ENCODE results near the gene RS1.

The RS1 gene

DNA sequence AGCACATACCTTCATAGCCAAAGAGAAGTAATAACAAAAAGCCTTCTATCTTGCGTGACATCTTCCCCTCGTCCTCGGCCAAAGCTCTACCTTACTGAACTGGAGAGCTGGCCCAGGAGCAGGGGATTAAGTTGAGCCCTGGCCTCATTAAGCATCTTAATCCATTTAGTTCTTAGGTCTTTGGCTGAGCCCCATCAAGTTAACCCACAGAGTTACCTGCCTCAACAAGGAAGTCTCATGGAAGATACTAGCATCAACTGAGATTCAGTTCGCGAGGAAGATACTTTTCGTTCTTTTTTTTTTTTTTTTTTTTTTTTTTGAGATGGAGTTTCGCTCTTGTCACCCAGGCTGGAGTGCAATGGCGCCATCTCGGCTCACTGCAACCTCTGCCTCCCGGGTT is at the start of gene RS1:
TSS of gene RS1 (minus strand) at position 101 of the 400 bp plus-strand sequence. CDS start at position 61, 40 bp downstream.
- H3K4me3 ChIP-seq (ENCODE audit: low read length): no peak within 1 kb of the TSS
- no peak for DNase-seq (ENCODE audit: low read depth, low spot score)
- no CpG with 5 or more reads among the region's 10 CpGs for WGBS (ENCODE audit: insufficient coverage, insufficient read length)

DNA sequence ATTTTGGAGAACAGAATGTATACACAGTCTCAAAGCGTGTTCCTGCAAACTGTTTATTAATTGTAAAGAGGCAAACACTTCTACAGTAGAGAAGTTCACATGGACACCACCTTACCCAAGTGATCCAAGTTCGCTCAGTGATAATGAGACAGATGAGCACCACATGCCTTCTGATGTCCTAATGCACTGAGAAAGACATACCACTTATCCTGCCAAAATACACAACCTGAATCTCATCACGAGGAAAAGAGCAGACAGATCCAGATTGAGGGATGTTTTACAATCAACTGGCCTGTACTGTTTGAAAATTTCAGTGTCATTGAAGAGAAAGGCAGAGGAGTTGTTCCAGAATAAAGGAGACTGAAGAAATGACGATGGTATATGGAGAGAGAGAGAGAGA is 47.9 kb upstream of the RS1 start:
- Histone ChIP-seq H3K4me3 (ENCODE audit: low read length) (no peak overlapping the region), H3K36me3 (ENCODE audit: control insufficient read depth, insufficient read depth, low read length) (no peaks in the 10 kb centered on the region), H3K4me1 (ENCODE audit: control insufficient read depth, insufficient read depth, low read length) (no peaks in the 10 kb centered on the region), H3K9me3 (ENCODE audit: control insufficient read depth, insufficient read depth, low read length) (no peaks in the 10 kb centered on the region), H3K27me3 (ENCODE audit: control insufficient read depth, insufficient read depth, low read length) (no peaks in the 10 kb centered on the region), H3K27ac (ENCODE audit: low read length) (no peak overlapping the region)
- no peak for DNase-seq (ENCODE audit: low read depth, low spot score)
- no CpG with 5 or more reads among the region's 4 CpGs for WGBS (ENCODE audit: insufficient coverage, insufficient read length)

More for the DNA sequence above, at the start of gene RS1:
- Histone ChIP-seq H3K36me3 (ENCODE audit: control insufficient read depth, insufficient read depth, low read length) (no peaks in the 10 kb centered on the region), H3K4me1 (ENCODE audit: control insufficient read depth, insufficient read depth, low read length) (no peaks in the 10 kb centered on the region), H3K27me3 (ENCODE audit: control insufficient read depth, insufficient read depth, low read length) (no peaks in the 10 kb centered on the region), H3K9me3 (ENCODE audit: control insufficient read depth, insufficient read depth, low read length) (no peaks in the 10 kb centered on the region), H3K27ac (ENCODE audit: low read length) (no peak within 1 kb of the TSS)

DNA sequence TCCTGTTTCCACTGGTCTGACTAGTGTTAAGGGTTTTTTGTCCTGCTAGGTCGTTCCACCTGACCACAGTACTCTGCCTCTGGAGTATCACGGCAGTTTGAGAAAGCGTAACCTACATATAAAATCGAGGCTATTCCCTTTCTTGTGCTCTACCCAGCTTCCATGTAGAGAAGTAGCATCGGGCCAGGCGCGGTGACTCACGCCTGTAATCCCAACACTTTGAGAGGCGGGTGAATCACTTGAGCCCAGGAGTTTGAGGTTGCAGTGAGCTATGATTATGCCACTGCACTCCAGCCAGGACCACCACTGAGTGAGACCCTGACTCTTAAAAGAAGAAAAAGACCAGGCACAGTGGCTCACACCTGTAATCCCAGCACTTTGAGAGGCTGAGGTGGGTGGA is 43.0 kb upstream of the RS1 start:
- Histone ChIP-seq H3K4me1 (ENCODE audit: control insufficient read depth, insufficient read depth, low read length) (no peaks in the 10 kb centered on the region), H3K36me3 (ENCODE audit: control insufficient read depth, insufficient read depth, low read length) (no peaks in the 10 kb centered on the region), H3K9me3 (ENCODE audit: control insufficient read depth, insufficient read depth, low read length) (no peaks in the 10 kb centered on the region), H3K27ac (ENCODE audit: low read length) (no peak overlapping the region), H3K27me3 (ENCODE audit: control insufficient read depth, insufficient read depth, low read length) (no peaks in the 10 kb centered on the region), H3K4me3 (ENCODE audit: low read length) (no peak overlapping the region)
- DNase-seq (ENCODE audit: low read depth, low spot score): no peak
- WGBS (ENCODE audit: insufficient coverage, insufficient read length): no CpG with 5 or more reads among the region's 9 CpGs

DNA sequence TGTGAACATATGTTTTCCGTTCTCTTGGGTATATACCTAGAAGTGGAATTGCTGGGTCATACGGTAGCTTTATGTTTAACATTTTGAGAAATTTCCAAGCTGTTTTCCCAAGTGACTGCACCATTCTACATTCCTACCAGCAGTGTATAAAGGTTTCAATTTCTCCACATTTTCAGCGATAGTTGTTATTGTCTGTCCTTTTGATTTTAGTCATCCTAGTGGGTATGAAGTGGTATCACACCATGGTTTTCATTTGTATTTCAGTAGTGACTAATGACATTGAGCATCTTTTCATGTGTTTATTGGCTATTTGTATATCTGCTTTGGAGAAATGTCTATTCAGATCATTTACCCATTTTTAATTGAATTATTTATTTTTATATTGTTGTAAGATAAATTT is 37.9 kb upstream of the RS1 start:
- H3K27ac ChIP-seq (ENCODE audit: low read length): no peak overlapping the region
- H3K4me1 ChIP-seq (ENCODE audit: control insufficient read depth, insufficient read depth, low read length): no peaks in the 10 kb centered on the region
- no peak overlapping the region for H3K4me3 ChIP-seq (ENCODE audit: low read length)
- no peaks in the 10 kb centered on the region for H3K9me3 ChIP-seq (ENCODE audit: control insufficient read depth, insufficient read depth, low read length)
- no peaks in the 10 kb centered on the region for H3K36me3 ChIP-seq (ENCODE audit: control insufficient read depth, insufficient read depth, low read length)
- no peak for DNase-seq (ENCODE audit: low read depth, low spot score)
- H3K27me3 ChIP-seq (ENCODE audit: control insufficient read depth, insufficient read depth, low read length): no peaks in the 10 kb centered on the region
- WGBS (ENCODE audit: insufficient coverage, insufficient read length): no CpG with 5 or more reads among the region's 3 CpGs

DNA sequence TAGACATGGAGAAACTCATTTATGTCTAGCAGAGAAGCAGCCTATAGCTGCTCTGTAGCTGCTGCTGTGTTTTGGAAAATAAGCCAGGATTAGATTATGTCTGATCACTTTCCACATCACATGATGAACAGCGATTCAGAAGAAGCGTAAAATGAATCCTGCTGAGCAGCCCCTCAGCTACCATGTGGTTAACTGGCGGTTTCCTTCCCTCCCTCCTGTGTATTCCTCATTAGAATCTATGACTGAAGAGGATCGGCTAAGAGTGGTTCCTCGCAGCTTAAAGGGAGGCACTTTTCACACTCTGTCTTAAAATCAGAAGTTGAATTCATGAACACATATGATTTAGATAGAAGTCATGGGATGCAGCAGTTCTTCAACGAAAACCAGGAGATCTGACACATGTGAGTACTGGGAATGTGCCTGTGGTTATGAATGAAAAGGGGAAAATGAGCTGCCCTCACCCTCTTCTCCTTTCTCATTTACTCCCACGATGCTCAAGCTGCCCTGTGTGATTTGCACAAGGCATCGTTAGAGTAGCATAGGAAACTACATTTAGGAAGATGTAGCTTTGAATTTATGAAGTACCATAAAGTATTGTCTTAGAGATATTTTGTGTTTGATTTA is 35.6 kb upstream of the RS1 start, which contains the start of gene PPEF1:
TSS of gene PPEF1 (plus strand) at position 220 of the 624 bp plus-strand sequence. CDS start at position 356, 136 bp downstream.
- H3K4me1 ChIP-seq (ENCODE audit: control insufficient read depth, insufficient read depth, low read length): no peaks in the 10 kb centered on the region
- no CpG with 5 or more reads among the region's 8 CpGs for WGBS (ENCODE audit: insufficient coverage, insufficient read length)
- H3K4me3 ChIP-seq (ENCODE audit: low read length): no peak within 1 kb of the TSS
- no peaks in the 10 kb centered on the region for H3K36me3 ChIP-seq (ENCODE audit: control insufficient read depth, insufficient read depth, low read length)
- no peaks in the 10 kb centered on the region for H3K9me3 ChIP-seq (ENCODE audit: control insufficient read depth, insufficient read depth, low read length)
- no peak within 1 kb of the TSS for H3K27ac ChIP-seq (ENCODE audit: low read length)
- no peaks in the 10 kb centered on the region for H3K27me3 ChIP-seq (ENCODE audit: control insufficient read depth, insufficient read depth, low read length)
- no peak for DNase-seq (ENCODE audit: low read depth, low spot score)

DNA sequence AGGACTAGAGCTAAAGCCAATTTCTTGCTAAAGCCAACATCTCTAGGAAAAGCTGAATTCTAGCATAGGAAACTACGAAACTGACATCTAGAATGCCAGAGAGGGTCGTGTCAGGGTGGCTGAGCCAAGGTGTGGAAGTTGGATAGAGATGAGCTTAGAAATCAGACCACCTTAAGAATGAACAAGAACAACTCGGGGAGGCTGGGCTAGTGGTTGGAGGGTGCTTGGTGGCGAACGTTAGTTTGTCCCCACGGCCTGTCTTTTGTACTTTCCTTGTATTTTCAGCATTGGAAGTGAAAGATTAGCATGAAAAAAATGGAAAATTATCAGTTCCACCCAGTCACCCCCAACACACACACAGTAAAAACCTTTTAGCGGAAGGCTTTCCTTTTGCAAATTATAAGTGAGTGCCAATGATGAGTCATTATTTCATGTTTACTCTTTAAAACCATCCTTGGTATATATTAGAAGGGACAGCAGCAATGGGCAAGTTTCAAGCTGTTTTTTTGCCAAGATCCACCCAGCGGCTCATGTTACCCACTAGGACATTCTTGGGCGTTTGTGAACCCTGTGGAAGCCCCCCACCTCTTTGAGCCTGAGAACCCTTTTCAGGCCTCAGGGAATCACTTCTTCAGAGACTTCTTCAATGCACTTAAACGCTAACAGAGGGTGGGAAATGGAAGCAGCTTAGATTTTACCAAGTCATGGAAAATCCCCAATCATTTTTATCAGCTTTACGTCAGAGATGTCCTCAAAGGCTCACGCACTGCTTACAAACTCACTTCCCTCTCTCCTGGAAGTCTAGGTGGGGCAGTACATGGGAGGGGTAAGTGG is 30.7 kb upstream of the RS1 start:
- Histone ChIP-seq H3K4me1 (ENCODE audit: control insufficient read depth, insufficient read depth, low read length) (no peaks in the 10 kb centered on the region), H3K27ac (ENCODE audit: low read length) (no peak overlapping the region), H3K27me3 (ENCODE audit: control insufficient read depth, insufficient read depth, low read length) (no peaks in the 10 kb centered on the region), H3K36me3 (ENCODE audit: control insufficient read depth, insufficient read depth, low read length) (no peaks in the 10 kb centered on the region), H3K9me3 (ENCODE audit: control insufficient read depth, insufficient read depth, low read length) (no peaks in the 10 kb centered on the region), H3K4me3 (ENCODE audit: low read length) (no peak overlapping the region)
- WGBS (ENCODE audit: insufficient coverage, insufficient read length): no CpG with 5 or more reads among the region's 12 CpGs
- DNase-seq (ENCODE audit: low read depth, low spot score): no peak

DNA sequence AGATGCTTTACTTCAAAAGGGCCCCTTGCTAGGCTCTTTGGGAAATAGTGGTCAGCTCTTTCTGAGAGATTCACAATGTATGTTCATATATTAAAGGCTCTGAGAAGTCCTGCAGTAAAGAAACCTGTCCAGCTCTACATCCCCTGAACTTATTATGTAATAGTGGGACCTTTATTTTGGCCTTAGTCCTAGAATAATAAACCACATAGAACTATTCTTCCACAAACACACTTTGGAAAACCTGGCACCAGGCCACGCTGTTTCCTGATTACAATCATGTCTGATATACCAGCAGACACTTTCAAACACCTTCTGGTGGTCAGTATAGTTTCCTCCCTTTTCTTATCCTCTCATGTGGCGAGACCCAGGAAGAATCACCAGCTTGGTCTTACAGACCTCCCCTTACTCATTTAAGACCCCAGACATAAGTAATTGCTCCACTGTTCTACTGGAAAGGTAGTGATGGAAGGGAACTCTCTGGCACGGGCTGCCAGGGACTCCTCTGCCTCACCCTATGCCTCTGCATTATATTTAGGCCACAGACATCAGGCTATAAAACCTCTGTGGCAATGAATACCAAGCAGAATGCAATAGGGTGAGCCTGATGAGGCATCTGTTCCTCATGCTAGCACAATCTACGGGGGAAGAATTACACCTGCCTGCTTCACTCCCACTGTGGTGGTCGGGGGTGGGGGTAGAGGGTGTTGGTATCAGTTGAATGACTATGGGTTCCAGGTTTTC is 29.9 kb upstream of the RS1 start:
- H3K36me3 ChIP-seq (ENCODE audit: control insufficient read depth, insufficient read depth, low read length): no peaks in the 10 kb centered on the region
- no peaks in the 10 kb centered on the region for H3K4me1 ChIP-seq (ENCODE audit: control insufficient read depth, insufficient read depth, low read length)
- WGBS (ENCODE audit: insufficient coverage, insufficient read length): no CpG with 5 or more reads among the region's 5 CpGs
- no peaks in the 10 kb centered on the region for H3K9me3 ChIP-seq (ENCODE audit: control insufficient read depth, insufficient read depth, low read length)
- H3K27ac ChIP-seq (ENCODE audit: low read length): no peak overlapping the region
- no peak overlapping the region for H3K4me3 ChIP-seq (ENCODE audit: low read length)
- no peak for DNase-seq (ENCODE audit: low read depth, low spot score)
- H3K27me3 ChIP-seq (ENCODE audit: control insufficient read depth, insufficient read depth, low read length): no peaks in the 10 kb centered on the region

DNA sequence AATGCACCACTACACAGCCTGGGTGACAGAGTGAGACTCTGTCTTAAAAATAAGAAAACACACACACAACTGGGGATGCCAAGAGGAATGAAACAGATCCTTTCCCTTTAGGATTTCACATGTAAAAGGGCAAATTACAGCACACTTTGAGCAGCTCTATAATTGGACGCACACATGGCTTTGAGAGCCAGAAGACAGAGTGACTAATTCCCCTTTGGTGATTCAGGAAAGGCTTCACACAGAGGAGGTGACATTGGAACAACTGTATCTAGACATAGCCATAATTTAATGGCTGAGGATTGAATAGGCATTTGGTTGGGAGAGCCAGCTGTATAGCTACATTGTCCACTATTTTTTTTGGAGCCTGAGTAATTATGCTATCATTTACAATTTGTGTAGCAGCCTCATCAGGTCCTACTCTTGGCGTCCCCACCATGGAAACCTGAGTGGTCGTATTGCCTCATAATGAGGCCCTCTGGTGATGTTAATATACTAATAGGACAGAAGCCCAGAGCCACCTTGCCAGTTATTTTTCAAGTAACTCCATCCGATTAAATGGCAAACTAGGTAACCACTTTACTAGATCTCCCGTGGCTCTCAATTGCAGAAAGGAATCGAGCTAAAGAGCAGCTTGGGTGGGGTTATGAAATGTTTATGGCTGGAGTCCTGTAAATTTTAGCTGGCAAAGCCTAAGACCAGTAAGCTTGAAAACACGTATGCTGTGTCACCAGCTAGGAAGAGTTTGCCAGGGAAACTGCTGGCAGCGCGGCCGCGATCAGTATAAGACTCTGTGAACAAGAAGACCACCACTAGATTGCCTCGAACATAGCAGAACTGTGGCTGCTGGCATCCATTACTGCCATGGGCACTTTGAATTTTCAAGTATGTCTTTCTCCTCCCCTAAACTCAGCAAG is 27.1 kb upstream of the RS1 start:
- no CpG with 5 or more reads among the region's 12 CpGs for WGBS (ENCODE audit: insufficient coverage, insufficient read length)
- DNase-seq (ENCODE audit: low read depth, low spot score): no peak
- no peaks in the 10 kb centered on the region for H3K4me1 ChIP-seq (ENCODE audit: control insufficient read depth, insufficient read depth, low read length)

DNA sequence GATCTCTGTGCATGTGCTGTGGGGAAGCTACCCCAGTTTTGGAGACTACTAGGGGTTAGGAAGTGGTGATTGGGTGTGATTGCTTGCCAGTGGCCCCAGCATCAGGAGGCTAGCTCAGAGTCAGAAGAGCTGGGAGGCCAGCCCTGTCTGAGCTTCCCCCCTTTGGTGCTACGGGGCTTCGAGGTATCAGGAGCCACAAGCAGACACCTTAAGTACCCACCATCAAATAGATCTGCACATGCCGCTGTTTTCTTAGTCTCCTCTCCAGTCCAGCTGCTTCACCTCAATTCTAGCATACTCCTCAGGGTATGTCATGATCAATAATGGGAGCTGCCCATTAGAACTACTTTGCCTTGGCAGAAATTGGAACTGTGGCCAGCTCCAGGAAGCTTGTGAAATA is 24.7 kb upstream of the RS1 start:
- no peaks in the 10 kb centered on the region for H3K36me3 ChIP-seq (ENCODE audit: control insufficient read depth, insufficient read depth, low read length)
- no peaks in the 10 kb centered on the region for H3K9me3 ChIP-seq (ENCODE audit: control insufficient read depth, insufficient read depth, low read length)
- no peaks in the 10 kb centered on the region for H3K4me1 ChIP-seq (ENCODE audit: control insufficient read depth, insufficient read depth, low read length)

More for the DNA sequence above, 27.1 kb upstream of the RS1 start:
- Histone ChIP-seq H3K27me3 (ENCODE audit: control insufficient read depth, insufficient read depth, low read length) (no peaks in the 10 kb centered on the region), H3K9me3 (ENCODE audit: control insufficient read depth, insufficient read depth, low read length) (no peaks in the 10 kb centered on the region), H3K4me3 (ENCODE audit: low read length) (no peak overlapping the region), H3K27ac (ENCODE audit: low read length) (no peak overlapping the region), H3K36me3 (ENCODE audit: control insufficient read depth, insufficient read depth, low read length) (no peaks in the 10 kb centered on the region)

DNA sequence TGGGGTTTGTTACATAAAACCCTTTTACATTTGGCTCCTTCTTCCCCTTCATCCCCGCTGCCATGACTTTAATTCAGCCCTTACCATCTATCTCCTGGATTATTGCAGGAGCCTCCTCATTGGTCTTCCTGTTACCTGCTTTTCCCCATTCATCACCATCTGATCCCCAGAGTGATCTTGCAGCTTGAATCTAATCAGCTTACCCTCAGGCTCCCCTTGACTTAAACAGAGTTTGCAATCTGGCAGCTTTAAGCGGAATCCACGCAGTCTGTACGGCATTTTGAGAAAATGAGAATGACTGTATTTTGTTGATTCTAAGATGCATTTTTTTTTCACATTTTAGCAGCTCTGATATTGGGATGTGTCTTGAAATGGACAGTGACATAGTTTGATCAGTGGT is 20.6 kb upstream of the RS1 start:
- Histone ChIP-seq H3K27me3 (ENCODE audit: control insufficient read depth, insufficient read depth, low read length) (no peaks in the 10 kb centered on the region), H3K4me3 (ENCODE audit: low read length) (no peak overlapping the region), H3K9me3 (ENCODE audit: control insufficient read depth, insufficient read depth, low read length) (no peaks in the 10 kb centered on the region), H3K27ac (ENCODE audit: low read length) (no peak overlapping the region), H3K36me3 (ENCODE audit: control insufficient read depth, insufficient read depth, low read length) (no peaks in the 10 kb centered on the region), H3K4me1 (ENCODE audit: control insufficient read depth, insufficient read depth, low read length) (no peaks in the 10 kb centered on the region)
- DNase-seq (ENCODE audit: low read depth, low spot score): no peak
- no CpG with 5 or more reads among the region's 4 CpGs for WGBS (ENCODE audit: insufficient coverage, insufficient read length)

More for the DNA sequence above, 24.7 kb upstream of the RS1 start:
- Histone ChIP-seq H3K4me3 (ENCODE audit: low read length) (no peak overlapping the region), H3K27ac (ENCODE audit: low read length) (no peak overlapping the region), H3K27me3 (ENCODE audit: control insufficient read depth, insufficient read depth, low read length) (no peaks in the 10 kb centered on the region)
- no peak for DNase-seq (ENCODE audit: low read depth, low spot score)
- no CpG with 5 or more reads among the region's 3 CpGs for WGBS (ENCODE audit: insufficient coverage, insufficient read length)

Data from iPS DF 6.9 (cell line).